SK-N-SH treated with all-trans-retinoic acid at 6 μM for 48 hours (cell line): ENCODE results near the gene DDX41.
A peak's percentile ranks its signal among the peaks of the same experiment; 100 is the strongest.

Source experiments
- ATAC-seq: fragments of 200-7000 bp; cut with Tn5 transposase; 3 replicates; pipeline ENCODE4 v1.9.1; 2020; ENCODE audit warnings: mild to moderate bottlenecking, moderate library complexity
- ARNTL ChIP-seq: fragments of 450-650 bp; formaldehyde crosslinking; IDR thresholded peaks from 2 replicates; pipeline ENCODE4 v1.5.0; 2020; ENCODE audit warnings: low read depth, mild to moderate bottlenecking, moderate library complexity, borderline replicate concordance
- BACH2 ChIP-seq: fragments of 250-450 bp; sonication (Bioruptor Pico); IDR thresholded peaks from 2 replicates; pipeline ENCODE4 v1.9.0; 2021; ENCODE audit warnings: mild to moderate bottlenecking, borderline replicate concordance
- CREB5 ChIP-seq: fragments of 250-450 bp; sonication (Bioruptor Pico); IDR thresholded peaks from 2 replicates; pipeline ENCODE4 v1.5.1; 2020; ENCODE audit warnings: low read depth, mild to moderate bottlenecking, moderate library complexity
- CSDC2 ChIP-seq: fragments of 250-450 bp; sonication (Bioruptor Pico); IDR thresholded peaks from 2 replicates; pipeline ENCODE4 v1.5.0; 2020; ENCODE audit warnings: mild to moderate bottlenecking, moderate library complexity
- CSRNP3 ChIP-seq: fragments of 250-450 bp; sonication (Bioruptor Pico); IDR thresholded peaks from 2 replicates; pipeline ENCODE4 v1.5.1; 2021; ENCODE audit warnings: mild to moderate bottlenecking, moderate library complexity
- GLIS3 ChIP-seq: fragments of 250-450 bp; sonication (Bioruptor Pico); IDR thresholded peaks from 2 replicates; pipeline ENCODE4 v1.5.0; 2020; ENCODE audit warnings: mild to moderate bottlenecking, moderate library complexity
- ISL1 ChIP-seq: fragments of 250-450 bp; sonication (Bioruptor Pico); IDR thresholded peaks from 2 replicates; pipeline ENCODE4 v2.1.2; 2022; ENCODE audit warnings: mild to moderate bottlenecking, moderate library complexity
- PATZ1 ChIP-seq: fragments of 250-450 bp; sonication (Bioruptor Pico); IDR thresholded peaks from 2 replicates; pipeline ENCODE4 v1.8.0; 2020; ENCODE audit warnings: mild to moderate bottlenecking, moderate library complexity, borderline replicate concordance
- POU6F1 ChIP-seq: fragments of 250-450 bp; sonication (Bioruptor Pico); IDR thresholded peaks from 2 replicates; pipeline ENCODE4 v1.8.0; 2021; ENCODE audit warnings: low read depth, mild to moderate bottlenecking, moderate library complexity, borderline replicate concordance
- PPARA ChIP-seq: fragments of 250-450 bp; sonication (Bioruptor Pico); IDR thresholded peaks from 2 replicates; pipeline ENCODE4 v1.5.0; 2020; ENCODE audit warnings: mild to moderate bottlenecking, borderline replicate concordance
- RARB ChIP-seq: fragments of 250-450 bp; sonication (Bioruptor Pico); IDR thresholded peaks from 2 replicates; pipeline ENCODE4 v1.8.0; 2021; ENCODE audit warnings: mild to moderate bottlenecking, moderate library complexity
- TOX ChIP-seq: fragments of 250-450 bp; sonication (Bioruptor Pico); IDR thresholded peaks from 2 replicates; pipeline ENCODE4 v1.8.0; 2021; ENCODE audit warnings: mild to moderate bottlenecking, moderate library complexity, borderline replicate concordance
- TSHZ2 ChIP-seq: fragments of 250-450 bp; sonication (Bioruptor Pico); IDR thresholded peaks from 2 replicates; pipeline ENCODE4 v1.5.0; 2020; ENCODE audit warnings: mild to moderate bottlenecking, moderate library complexity
- ZFP3 ChIP-seq: fragments of 250-450 bp; sonication (Bioruptor Pico); IDR thresholded peaks from 2 replicates; pipeline ENCODE4 v1.5.0; 2020; ENCODE audit warnings: mild to moderate bottlenecking, moderate library complexity
- ZNF565 ChIP-seq: fragments of 450-650 bp; formaldehyde crosslinking; conservative IDR thresholded peaks from 2 replicates; pipeline ENCODE4 v1.5.0; 2020; ENCODE audit warnings: low read depth, mild to moderate bottlenecking, moderate library complexity
- ZNF8 ChIP-seq: fragments of 450-650 bp; formaldehyde crosslinking; IDR thresholded peaks from 2 replicates; pipeline ENCODE4 v1.5.0; 2020; ENCODE audit warnings: mild to moderate bottlenecking, moderate library complexity

Gene DDX41

GRCh38 chr5:177496070-177496726 is 20.6 kb downstream of the DDX41 start:
- TF ChIP-seq RARB, result no peak
- TF ChIP-seq BACH2, result no peak
- TF ChIP-seq ZNF565, result no peak
- TF ChIP-seq PATZ1 (CRISPR knock-in tag), result no peak
- TF ChIP-seq GLIS3 (CRISPR knock-in tag), result no peak
- no peak for TF ChIP-seq ARNTL (CRISPR knock-in tag)
- TF ChIP-seq ZNF8 (CRISPR knock-in tag), result no peak
- ATAC-seq, result peak; percentile 48

GRCh38 chr5:177495243-177496060 is 21.3 kb downstream of the DDX41 start:
- TF ChIP-seq POU6F1 (CRISPR knock-in tag) (no peak), CREB5 (no peak), TSHZ2 (no peak), CSDC2 (CRISPR knock-in tag) (no peak), ZFP3 (CRISPR knock-in tag) (no peak), RARB (no peak), ARNTL (CRISPR knock-in tag) (no peak), CSRNP3 (CRISPR knock-in tag) (no peak), GLIS3 (CRISPR knock-in tag) (no peak), TOX (no peak)
- TF ChIP-seq, all 23 proteins: peak for 0

GRCh38 chr5:177494346-177495195 is 22.2 kb downstream of the DDX41 start:
- TF ChIP-seq PPARA (CRISPR knock-in tag) (no peak), ISL1 (no peak), PATZ1 (CRISPR knock-in tag) (peak; percentile 45; the same call in 1 of the 2 replicates), ZNF565 (no peak), GLIS3 (CRISPR knock-in tag) (0 out of 2 replicates have a peak, but pooled peaks have one; percentile 22), CREB5 (peak; percentile 83)
- ATAC-seq, result peak; percentile 19

More at GRCh38 chr5:177495243-177496060, 21.3 kb downstream of the DDX41 start:
- peak; percentile 31 for ATAC-seq
